Measurements from ENCODE around the gene BOLA3.
"Not testable (repeated sequence)": the region's sequence is repeated elsewhere in the genome, so short reads cannot be mapped to it uniquely, and the experiment has no call there.

The BOLA3 gene

DNA sequence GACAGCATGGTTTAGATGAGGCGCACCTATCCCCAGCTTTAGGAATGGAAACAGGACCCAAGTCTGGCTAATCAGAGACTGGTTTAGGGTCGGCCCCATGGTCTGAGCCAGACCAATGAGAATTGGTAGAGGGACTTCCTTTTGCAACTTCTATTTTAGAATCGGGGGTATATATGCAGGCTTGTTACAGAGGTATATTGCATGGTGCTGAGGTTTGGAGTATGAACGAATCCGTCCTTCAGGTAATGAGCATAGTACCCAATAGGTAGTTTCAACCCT, 1.5 kb upstream of the BOLA3 start:
- DNase-seq (ENCODE audit: low read depth in 3 of 3): no peak

DNA sequence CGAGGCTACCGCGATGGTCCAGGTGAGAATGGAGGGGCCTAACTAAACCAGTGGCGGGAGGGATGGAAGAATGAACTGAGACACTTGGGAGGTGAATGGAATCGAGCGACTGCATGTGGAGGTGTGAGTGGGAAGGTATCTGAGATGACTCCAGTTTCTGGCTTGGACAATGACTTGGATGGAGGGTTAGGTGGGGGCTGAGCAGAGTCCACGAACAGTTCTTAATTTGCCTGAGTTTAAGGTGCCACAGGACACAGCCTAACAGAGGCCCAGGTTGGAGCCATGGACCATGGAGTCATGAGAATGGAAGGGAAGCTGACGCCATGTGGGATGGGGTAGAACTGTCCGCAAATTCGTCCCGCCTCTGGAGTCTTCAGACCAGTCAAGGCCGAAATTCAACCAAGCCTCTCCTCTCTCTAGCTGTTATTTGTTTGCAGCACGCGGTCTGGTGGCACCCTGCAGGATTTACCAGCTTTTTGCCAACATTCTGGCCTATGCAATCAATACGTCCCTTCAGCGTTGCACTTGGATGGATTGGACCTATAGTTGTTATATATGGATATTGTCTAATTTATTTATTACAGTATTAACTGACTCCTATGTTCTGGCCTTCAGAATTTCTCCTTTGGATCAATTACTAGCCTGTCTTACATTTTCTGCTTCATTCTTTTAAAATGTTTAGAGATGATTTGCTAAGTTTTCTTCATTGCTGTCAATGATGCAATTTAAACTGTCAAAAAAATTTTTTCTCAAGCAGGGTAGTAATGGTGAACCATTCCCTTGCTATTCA, 940 bp upstream of the BOLA3 start:
- DNase-seq (ENCODE audit: low read depth in 3 of 3): no peak

DNA sequence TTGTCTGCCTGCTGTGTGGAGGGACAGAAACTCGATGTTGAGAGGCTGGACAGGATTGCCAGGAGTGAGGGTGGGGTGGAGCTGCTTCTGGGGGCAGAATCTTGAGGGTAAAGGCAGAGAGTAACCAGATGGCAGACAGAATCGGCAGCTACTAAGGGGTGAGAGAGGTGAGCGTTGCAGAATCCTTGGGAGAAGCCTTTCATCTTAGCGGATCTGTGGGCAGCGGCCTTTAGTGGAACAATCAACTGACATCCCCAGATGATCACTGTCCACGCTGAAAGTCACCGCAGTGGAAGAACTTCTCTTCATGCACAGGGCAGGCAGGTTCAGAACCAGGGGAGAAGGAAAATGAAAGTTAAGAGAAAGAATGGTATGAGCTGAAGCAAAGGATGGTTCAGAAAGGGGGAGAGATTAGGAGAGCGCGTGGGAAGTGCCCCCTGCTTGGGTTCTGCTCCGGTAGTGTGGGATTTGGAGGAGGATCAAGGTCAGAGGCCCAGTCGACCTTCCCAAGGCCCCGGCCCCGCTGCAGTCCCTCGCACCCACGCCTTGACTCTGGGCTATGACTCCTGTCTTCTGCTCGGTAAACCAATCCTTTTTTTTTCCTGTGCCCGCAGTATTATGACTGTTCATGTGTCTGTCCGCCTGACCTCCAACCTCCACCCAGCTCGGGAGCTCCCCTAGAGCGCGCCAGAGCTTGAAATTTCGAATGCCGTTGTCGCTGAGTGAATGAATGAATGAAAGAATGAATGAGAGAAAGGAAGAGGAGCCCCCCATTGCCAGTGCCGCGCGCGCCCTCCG, 584 bp downstream of the BOLA3 start:
- DNase-seq (ENCODE audit: low read depth in 3 of 3): peak in 2 of 3 experiments; percentile 5 to 41

DNA sequence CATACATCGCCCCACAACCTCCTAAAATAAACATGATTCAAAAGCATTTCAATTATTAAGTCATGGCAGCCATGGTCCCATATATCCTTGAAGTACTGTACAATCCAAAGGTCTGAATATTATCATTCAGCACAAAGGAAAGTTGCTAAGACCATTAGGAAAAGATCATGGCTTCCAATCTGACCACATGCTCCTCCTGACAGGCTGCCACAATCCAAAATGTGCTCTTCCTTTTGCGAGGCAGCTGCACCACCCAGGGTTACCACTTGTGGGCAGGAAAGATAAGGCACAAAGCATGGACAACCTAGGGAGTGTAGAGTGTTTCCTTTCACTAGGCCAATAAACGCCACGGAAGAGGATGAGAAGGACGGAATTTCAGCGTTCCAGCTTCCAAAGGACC, 5.4 kb downstream of the BOLA3 start:
- DNase-seq (ENCODE audit: low read depth in 3 of 3): no peak

DNA sequence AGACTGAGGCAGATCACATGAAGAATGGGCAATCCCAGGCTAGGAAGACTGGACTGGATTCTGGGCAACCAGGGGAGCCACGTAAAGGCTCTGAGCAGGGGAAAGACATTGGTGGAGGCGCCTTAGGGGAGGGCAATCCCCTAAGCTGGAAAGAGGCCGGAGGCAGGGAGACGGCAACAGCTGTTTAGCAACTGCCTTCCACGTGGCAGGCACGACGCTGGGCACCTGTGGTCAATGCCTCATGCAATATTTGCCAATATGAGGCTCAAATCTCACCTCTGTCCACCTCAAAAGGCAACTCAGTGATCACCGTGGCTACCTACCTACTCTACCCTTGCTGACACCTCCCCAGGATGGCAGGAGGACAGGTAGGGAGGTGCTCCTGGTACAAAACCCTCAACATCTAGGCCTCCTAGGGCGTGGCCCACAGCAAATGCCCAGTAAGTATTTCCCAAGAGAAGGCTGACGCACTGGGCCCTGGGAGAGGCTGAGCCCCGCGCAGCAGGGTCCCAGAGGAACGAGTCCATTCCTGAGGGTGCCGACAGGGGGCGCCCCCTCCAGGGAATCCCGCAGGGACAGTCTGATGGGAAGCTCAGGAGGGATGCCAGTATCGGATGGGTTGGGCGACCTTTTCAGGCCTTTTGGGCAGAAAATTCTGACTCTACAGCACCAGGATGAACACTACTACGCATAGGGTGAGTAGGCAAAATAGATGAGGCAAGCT, 8.9 kb downstream of the BOLA3 start:
- DNase-seq (ENCODE audit: low read depth in 3 of 3): no peak

DNA sequence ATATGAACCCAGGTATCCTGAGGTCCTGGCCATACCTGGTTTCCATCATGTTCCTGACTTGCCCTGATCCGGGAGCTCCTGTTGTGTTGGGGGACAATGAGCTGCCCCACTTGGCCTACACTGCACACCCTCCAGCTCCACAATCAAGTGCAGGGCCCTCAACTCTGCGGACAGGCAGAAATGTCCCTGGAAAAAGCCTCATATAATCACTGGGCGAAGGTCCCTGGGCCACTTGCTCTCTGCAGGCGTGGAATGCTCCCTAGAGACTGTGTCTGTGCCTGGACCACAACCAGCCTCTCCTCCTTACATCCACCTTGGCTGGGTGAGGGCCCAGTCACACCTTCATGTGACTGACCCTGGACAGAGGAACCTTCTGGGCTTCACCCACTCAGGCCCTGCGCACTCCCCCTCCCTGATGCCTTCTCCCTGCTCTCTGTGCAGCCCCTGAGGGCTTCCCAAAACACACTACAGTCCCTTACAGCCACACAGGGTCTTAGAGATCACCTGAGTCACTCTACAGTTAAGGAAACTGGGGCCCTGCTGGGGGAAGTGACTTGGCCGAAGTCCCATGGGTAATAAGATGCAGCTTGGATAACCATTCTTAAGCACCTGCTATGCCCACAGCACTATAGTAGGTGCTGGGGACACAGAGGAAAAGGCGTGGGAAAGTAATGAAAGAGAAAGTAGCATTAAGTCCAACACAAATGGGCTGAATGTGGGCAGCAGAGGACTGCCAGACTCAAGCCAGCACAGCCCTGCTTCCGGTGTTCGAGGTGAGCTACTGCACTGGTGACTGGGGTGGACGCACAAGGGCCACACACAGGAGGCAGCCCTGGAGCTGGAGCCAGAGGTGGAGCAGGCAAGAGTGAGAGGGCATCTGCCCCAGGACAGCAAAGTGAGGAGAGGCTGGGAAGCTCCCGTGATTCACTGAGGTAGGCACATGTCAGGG, 9.8 kb downstream of the BOLA3 start:
- no peak for DNase-seq (ENCODE audit: low read depth in 3 of 3)

DNA sequence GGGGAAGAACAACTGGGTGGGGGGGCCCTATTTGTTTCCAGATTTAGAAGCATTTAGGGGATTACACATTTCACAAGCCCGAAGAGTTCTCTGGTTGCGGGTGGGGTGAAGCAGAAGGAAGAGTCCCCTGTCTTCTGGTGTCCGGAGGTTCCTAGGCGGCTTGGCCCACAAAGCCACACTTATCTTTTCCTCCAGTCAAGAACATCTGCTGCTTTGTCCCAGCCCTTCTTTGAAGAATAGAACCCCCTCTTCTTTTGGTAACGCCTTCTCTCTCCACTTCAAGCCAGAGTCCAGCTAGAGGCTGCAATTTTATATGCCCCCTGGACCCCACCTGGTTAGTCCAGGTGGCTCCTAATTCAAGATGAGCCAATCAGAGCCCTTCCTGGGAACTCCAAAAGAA, 15.8 kb downstream of the BOLA3 start:
- no peak for DNase-seq (ENCODE audit: low read depth in 3 of 3)

DNA sequence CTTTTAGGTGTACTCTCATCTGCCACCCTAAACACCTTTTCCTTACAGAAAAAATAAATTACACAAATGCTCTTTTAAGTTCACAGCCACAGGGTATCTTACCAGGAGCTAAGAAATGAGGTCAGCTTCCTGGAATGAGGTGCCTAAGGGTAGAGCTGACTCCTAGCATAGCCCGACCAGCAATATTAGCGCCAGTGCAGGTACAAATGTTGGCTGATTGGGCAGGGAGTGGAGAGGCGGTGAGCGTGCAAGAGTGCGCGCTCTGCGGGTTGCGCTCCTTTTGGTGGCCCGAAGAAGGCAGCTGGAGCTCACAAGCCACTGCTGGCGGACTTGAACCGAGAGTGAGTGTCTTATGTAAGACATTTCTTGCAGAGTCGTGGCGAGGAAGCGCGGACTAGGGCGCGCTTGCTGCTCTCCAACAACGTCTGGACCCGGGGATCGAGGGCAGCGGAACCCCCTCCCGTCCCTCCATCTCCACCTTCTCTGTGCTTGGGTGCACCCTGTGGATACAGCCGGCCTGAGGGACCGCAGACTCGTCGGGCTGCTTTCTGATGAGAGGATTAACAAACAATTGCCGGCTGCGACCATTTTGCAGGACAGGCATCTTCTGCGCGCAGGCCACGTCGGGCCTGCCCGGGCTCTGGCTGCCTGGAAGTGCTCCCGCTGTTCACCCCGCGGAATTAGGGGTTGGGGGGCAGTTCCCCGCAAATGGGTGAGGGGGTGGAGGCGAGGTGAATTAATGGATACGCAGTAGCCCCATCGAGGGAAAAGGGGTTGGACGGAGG, 17.3 kb downstream of the BOLA3 start:
- DNase-seq (ENCODE audit: low read depth in 3 of 3): no peak

DNA sequence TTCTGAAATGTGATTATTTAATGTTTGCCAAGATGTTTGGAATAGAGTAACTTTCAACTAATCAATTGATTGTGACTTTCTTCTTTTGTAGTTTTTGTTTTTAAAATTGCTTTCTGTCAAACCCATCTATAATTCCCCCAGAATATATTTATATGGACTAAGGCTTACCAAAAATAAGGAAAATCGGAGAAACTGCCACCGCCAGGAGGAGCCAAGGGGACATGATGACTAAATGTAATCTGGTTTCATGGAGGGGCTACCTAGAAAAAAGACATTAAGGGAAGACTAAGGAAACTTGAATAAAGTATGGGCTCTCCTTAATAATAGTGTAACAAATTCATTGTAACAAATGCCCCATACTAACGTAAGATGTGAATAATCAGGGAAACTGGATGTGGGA, 19.5 kb downstream of the BOLA3 start:
- DNase-seq (ENCODE audit: low read depth in 3 of 3): no peak

DNA sequence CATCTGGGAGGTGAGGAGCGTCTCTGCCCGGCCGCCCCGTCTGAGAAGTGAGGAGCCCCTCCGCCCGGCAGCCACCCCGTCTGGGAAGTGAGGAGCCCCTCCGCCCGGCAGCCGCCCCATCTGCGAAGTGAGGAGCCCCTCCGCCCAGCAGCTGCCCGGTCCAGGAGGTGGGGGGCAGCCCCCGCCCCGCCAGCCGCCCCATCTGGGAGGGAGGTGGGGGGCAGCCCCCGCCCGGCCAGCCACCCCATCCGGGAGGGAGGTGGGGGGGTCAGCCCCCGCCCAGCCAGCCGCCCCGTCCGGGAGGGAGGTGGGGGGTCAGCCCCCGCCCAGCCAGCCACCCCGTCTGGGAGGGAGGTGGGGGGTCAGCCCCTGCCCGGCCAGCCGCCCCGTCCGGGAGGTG, 23.8 kb downstream of the BOLA3 start:
- not testable (repeated sequence) for DNase-seq (ENCODE audit: low read depth in 3 of 3)

DNA sequence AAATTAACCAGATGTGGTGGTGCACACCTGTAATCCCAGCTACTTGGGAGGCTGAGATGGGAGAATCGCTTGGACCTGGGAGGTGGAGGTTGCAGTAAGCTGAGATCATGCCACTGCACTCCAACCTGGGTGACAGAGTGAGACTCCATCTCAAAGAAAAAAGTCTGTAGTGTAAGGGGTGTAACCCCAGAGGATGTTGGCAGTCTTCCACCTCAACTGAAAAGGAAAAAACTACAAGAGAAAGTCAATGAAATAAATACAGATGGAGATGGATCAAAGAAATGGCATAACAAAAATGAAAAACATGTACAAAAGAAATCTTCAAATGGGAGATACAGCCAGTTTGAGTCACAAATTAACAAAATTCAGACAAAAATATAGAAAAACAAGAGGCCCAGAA, 25.9 kb downstream of the BOLA3 start:
- DNase-seq (ENCODE audit: low read depth in 3 of 3): not testable (repeated sequence)

DNA sequence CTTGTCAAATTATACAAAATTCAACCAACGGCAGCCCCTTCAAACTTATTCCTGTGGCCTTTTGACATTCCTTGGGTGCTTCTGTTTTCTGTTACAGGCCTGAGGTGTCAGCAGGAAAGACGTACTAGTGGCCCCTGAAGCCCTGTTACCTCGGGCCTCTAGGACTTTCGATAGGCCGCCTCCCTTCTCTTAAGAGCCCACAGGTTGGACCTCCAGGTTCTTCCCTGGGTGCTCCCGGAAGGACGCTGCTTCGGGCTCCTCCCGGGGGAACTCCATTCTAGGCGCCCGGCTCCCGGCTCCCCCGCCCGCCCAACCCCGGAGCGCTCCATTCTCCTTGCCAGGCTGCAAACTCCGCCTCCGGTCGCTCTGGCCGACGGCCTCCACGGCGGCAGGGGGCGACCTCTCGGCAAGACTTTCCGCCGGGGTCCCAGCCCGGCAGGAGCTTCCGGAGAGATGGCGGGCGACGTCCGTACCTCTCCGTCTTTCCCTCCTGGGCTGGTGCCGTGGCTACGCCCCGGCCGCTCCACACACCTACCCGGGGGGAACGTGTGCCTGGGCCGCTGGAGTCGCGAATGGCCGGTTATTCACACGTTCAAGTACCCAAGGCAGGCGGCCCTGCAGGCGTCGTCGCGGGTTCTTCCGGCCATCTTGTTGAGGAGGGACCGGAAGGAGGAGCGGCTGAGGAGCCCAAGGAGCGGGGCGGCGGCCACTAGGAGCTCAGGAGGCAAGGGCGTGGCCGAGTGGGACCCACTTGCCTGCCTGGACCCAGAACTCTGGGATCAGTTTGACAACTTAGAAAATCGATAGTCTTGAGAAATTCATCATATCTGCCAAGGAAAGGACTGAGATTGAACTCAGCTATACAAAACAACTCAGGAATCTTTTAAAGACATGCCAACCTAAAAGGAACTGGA, 27.5 kb downstream of the BOLA3 start:
- DNase-seq (ENCODE audit: low read depth in 3 of 3): peak; percentile 70 to 84 (median 75)

DNA sequence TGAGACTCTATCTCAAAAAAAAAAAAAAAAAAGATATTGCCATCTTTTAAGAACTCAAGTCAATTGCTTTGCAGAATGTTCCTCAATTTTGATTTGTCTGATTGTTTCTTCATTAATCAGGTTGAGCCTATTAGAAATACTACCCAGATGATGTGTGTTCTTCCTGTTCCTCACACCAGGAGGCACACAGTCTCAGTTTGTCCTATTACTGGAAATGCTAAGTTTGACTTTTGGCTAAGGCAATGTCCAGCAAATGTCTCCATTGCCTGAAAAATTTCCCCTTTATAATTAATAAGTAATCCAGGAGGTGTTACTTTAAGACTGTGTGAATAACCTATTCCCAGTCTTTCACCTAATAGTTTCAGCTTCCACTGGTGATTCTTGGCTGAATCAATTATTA, 28.4 kb downstream of the BOLA3 start:
- DNase-seq (ENCODE audit: low read depth in 3 of 3): no peak

DNA sequence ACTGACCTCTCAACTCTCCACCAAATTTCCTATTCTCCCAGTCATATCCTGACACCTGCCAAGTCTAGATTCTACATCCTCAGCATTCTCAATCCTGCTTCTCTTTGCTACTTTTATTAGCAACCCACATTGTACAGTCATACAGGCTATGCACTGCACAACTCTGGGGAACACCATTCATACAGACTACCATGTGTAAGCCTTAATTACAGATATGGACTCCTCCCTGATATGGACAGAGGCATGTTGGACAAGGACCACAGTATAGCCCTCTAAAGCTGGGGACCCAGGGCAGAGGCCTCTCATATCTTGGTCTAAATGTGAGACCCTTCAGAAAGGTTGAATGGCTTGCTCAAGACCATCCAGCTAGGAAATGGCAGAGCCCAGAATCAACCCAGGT, 36.3 kb downstream of the BOLA3 start:
- DNase-seq (ENCODE audit: low read depth in 3 of 3): no peak

DNA sequence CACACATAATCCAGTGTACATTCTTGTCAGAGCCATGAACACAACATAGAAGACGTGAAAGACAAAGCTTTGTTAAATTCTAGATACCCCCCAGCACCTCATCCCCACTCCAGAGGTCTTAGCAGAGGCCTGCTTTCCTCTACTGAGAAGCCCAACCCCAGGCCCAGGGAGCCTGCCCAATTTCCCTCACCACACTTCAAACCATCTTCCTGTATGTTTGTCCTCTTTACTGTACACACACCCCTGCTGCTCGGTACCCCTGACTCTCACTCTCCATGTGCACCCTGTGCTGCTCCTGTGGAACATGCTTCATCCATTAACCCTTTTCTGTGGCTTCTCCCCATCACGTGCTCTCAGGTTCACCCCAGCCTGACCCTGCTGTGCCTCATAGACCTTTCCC, 37.2 kb downstream of the BOLA3 start:
- no peak for DNase-seq (ENCODE audit: low read depth in 3 of 3)

DNA sequence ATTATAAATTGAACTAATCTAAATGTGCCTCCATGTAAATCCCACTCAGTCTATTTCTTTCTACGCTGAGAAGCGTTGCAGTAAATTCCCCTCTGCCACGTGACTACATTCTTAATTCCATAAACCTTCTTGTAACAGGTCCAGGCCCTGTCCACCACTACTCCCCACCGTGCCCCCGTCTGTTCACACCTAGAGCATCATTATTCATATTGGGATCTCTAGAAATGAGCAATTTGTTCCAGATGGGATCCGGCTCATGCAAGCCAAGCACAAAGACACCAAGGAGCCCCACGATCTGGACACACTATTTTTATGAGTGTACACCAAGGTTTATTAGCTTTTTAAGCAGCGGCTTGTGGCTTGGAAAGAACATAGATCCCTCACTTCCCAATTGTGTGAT, 38.2 kb downstream of the BOLA3 start:
- no peak for DNase-seq (ENCODE audit: low read depth in 3 of 3)

DNA sequence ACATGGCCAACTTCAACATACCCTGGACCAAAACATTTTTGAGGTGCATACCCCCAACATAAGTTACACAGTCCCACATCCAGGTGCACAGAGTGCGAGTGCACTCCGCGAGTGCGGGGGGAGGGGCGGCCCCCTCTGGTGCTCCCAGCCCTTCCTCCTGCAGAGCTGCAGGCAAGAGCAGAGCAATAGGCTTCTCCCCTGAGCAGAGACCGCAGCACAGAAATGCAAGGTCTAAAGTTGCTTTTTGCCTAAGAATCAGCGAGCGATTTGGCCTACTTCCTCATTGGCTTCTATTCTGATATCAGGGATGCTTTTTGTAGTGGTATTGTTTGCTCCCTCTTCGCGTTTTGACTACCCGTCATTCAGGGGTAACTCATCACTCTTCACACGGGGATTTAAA, 40.6 kb downstream of the BOLA3 start:
- no peak for DNase-seq (ENCODE audit: low read depth in 3 of 3)

DNA sequence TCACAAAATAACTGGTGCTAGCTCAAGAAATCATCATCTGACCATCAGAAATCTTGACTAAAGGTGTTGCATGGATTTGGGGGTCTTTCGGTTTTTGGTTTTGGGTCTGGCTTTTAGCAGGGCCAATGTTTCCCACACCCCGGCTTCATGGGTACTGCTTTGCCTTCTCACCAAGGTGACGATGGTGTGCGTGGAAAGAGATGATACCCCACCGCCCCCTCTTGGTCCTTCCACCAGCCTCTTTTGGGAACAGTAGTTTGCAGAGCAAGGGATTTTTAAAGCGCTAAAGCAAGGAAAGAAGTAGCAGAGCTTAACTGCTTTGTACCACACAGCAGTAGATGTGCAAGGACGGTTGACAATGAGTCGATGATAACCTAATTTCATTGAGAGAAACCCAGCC, 42.3 kb downstream of the BOLA3 start:
- DNase-seq (ENCODE audit: low read depth in 3 of 3): no peak

DNA sequence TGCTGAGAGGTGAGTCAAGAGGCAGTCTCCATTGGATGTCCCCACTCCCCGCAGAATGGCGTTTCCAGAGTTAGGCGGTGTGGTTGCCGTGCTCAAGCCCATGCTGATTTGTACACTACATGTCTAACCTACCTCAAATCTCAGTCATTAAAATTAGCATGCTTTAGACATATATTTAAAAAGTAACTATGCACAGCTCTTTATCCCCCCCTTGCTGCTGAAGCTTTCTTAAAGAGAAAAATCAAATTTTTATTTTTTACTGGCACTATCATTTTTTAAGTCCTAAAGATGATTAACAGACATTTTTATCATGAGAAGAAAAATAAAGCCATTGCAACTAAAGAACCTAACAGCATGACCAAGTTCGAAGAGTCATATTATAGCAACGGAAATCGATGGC, 42.9 kb downstream of the BOLA3 start:
- no peak for DNase-seq (ENCODE audit: low read depth in 3 of 3)

DNA sequence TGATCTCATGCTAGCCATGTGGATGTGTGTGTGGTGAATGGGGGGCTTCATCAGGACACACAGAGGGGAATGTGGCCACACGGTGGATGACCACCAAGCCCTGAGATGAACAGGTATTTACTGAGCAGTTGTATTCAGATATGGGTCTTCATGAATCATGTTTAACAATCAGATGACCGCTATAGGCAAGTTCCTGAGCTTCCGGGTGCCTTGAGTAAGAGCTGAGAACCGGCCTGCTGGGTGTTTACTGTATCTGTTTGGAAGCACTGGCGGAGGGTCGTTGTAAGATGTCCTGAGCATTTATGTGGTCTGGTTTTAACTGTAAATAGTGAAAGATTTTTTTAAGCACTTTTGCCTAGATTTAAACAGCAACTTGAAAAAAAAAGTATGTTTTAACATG, 43.9 kb downstream of the BOLA3 start:
- DNase-seq (ENCODE audit: low read depth in 3 of 3): no peak

Data from stimulated activated CD4-positive, alpha-beta T cell treated with anti-CD3 and anti-CD28 coated beads, TNF-alpha, amount 100 ng/mL, for 24 hours (primary cell).